GM12878 (cell line): Measurements from ENCODE around the gene SIVA1. TPM values are rescaled to one million over a fixed set of nuclear protein-coding genes. Genes with fewer than 3 reads are reported as not detected.

Experiments
- ATAC-seq: fragments of 200-7000 bp; cut with Tn5 transposase; 3 replicates; pipeline ENCODE4 v1.9.1; 2020; ENCODE audit warnings: mild to moderate bottlenecking, moderate library complexity
- BruUV-seq: library from RNA; stranded (reverse); fragments of 400-500 nt; replicated peaks from 2 replicates; lab custom pipeline; 2021; lab: Mats Ljungman, UMichigan
- CTCF ChIA-PET: fragments of 300-600 bp; sonication (Branson Sonifier 250); formaldehyde crosslinking; extraction: SDS; loops from one replicate; lab custom pipeline; 2021; ENCODE audit warnings: inconsistent platforms; lab: Yijun Ruan, JAX
- POLR2A ChIA-PET: fragments of 350-600 bp; formaldehyde crosslinking; extraction: SDS; loops from one replicate; lab custom pipeline; 2021; ENCODE audit warnings: inconsistent platforms; lab: Charles Lee
- RAD21 ChIA-PET: fragments of 300-600 bp; sonication (Branson Sonifier 250); formaldehyde crosslinking; loops from one replicate; lab custom pipeline; 2023; ENCODE audit warnings: antibody characterized with exemption; ENCODE audit not compliant: unreplicated experiment; lab: Charles Lee
- SMC1A ChIA-PET: fragments of 300-600 bp; sonication (Branson Sonifier 250); formaldehyde crosslinking; loops from one replicate; lab custom pipeline; 2023; ENCODE audit not compliant: unreplicated experiment, uncharacterized antibody; lab: Charles Lee
- DNase-seq: peaks from one replicate; pipeline ENCODE4 v3.0.0-alpha.2; 2011; ENCODE audit warnings: low read depth, low spot score
- FAIRE-seq: peaks from 3 replicates; lab custom pipeline; 2011; peaks lifted over from hg19 to GRCh38; lab: Jason Lieb, UNC
- H2AFZ ChIP-seq: 2 replicates; pipeline ENCODE4 v1.6.0; 2011; ENCODE audit warnings: low read depth, low read length, control low read depth; ENCODE audit not compliant: control insufficient read depth
- H3K27ac ChIP-seq: 2 replicates; pipeline ENCODE4 v1.5.1; 2011; ENCODE audit warnings: control low read depth; ENCODE audit not compliant: control insufficient read depth, insufficient read depth
- H3K27me3 ChIP-seq, 2 experiments: replicated peaks in 1 of 2; 2 replicates each; pipeline versions ENCODE4 v1.6.0 to v1.6.1; 2011; ENCODE audit warnings: low read length in 1 of 2; ENCODE audit not compliant: control insufficient read depth in 2 of 2, insufficient read depth in 2 of 2
- H3K36me3 ChIP-seq, 2 experiments: 2 replicates each; pipeline ENCODE4 v1.5.1; 2011; ENCODE audit warnings: low read length in 1 of 2; ENCODE audit not compliant: control insufficient read depth in 2 of 2, insufficient read depth in 2 of 2
- H3K4me1 ChIP-seq: 2 replicates; pipeline ENCODE4 v1.6.1; 2011; ENCODE audit warnings: mild to moderate bottlenecking, low read length, moderate library complexity, mixed read lengths; ENCODE audit not compliant: control insufficient read depth, insufficient read depth
- H3K4me2 ChIP-seq: 2 replicates; pipeline ENCODE4 v1.6.0; 2011; ENCODE audit warnings: control low read depth; ENCODE audit not compliant: control insufficient read depth, insufficient read depth
- H3K4me3 ChIP-seq: fragments of 200-600 bp; sonication (generic); 2 replicates; pipeline ENCODE4 v1.5.1; 2016
- H3K79me2 ChIP-seq: 2 replicates; pipeline ENCODE4 v1.6.0; 2011; ENCODE audit warnings: low read length; ENCODE audit not compliant: control insufficient read depth, insufficient read depth
- H3K9ac ChIP-seq: 2 replicates; pipeline ENCODE4 v1.8.0; 2011; ENCODE audit warnings: low read length, control low read depth, mixed read lengths; ENCODE audit not compliant: control insufficient read depth, insufficient read depth
- H3K9me3 ChIP-seq: replicated peaks from 3 replicates; pipeline ENCODE4 v1.5.1; 2011; ENCODE audit warnings: mild to moderate bottlenecking, low read length; ENCODE audit not compliant: control insufficient read depth, insufficient read depth
- H4K20me1 ChIP-seq: 2 replicates; pipeline ENCODE4 v1.6.0; 2011; ENCODE audit not compliant: control insufficient read depth, insufficient read depth
- ATF7 ChIP-seq: fragments of 450-650 bp; IDR thresholded peaks from 2 replicates; pipeline ENCODE4 v1.6.1; 2016; ENCODE audit warnings: low read depth, mild to moderate bottlenecking
- BHLHE40 ChIP-seq, 2 experiments: fragments of 450-650 bp in 1 of 2; IDR thresholded peaks; 2 replicates each; pipeline ENCODE4 v1.6.1; 2011 to 2017; ENCODE audit warnings: low read depth in 2 of 2, borderline replicate concordance in 1 of 2, improper control_type of control experiment in 1 of 2, low read length in 1 of 2, mild to moderate bottlenecking in 1 of 2
- KAT2A ChIP-seq: conservative IDR thresholded peaks from 2 replicates; pipeline ENCODE4 v1.6.1; 2011; ENCODE audit warnings: low read depth, low read length; ENCODE audit not compliant: control insufficient read depth
- MEF2B ChIP-seq: fragments of 450-650 bp; IDR thresholded peaks from 2 replicates; pipeline ENCODE4 v1.6.1; 2018; ENCODE audit warnings: mild to moderate bottlenecking, moderate library complexity; ENCODE audit not compliant: partially characterized antibody, poor library complexity, severe bottlenecking
- MYC ChIP-seq: IDR thresholded peaks from 2 replicates; pipeline ENCODE4 v1.6.1; 2011; ENCODE audit warnings: mild to moderate bottlenecking, low read length, moderate library complexity, inconsistent platforms; ENCODE audit not compliant: insufficient read depth, insufficient replicate concordance, insufficient read length, severe bottlenecking
- PAX8 ChIP-seq: fragments of 450-650 bp; IDR thresholded peaks from 2 replicates; pipeline ENCODE4 v1.6.1; 2017; ENCODE audit warnings: mild to moderate bottlenecking, moderate library complexity
- STAT1 ChIP-seq: fragments of 450-650 bp; conservative IDR thresholded peaks from 2 replicates; pipeline ENCODE4 v1.6.1; 2014; ENCODE audit warnings: antibody characterized with exemption, mild to moderate bottlenecking
- USF2 ChIP-seq: IDR thresholded peaks from 2 replicates; pipeline ENCODE4 v1.6.1; 2011; ENCODE audit warnings: low read depth, low read length, improper control_type of control experiment, borderline replicate concordance
- ZNF24 ChIP-seq: fragments of 450-650 bp; IDR thresholded peaks from 2 replicates; pipeline ENCODE4 v1.6.1; 2017; ENCODE audit warnings: antibody characterized with exemption, mild to moderate bottlenecking
- WGBS: methylation state at CpG from one replicate; pipeline ENCODE4 v1.1.6; 2016; ENCODE audit warnings: low lambda C conversion rate; ENCODE audit not compliant: insufficient replicate concordance, insufficient coverage; ENCODE audit errors: missing lambda C conversion rate; 5-methylcytosine and 5-hydroxymethylcytosine counted together
- in situ Hi-C: fragments of 300-500 bp; cut with MboI; formaldehyde crosslinking; loops from 9 replicates; pipeline ENCODE4 v1.14.3; 2018; ENCODE audit warnings: mixed read lengths
- intact Hi-C: fragments of 100-400 bp; cut with micrococcal nuclease; formaldehyde crosslinking; loops from one replicate; pipeline ENCODE4 v1.14.2; 2022; ENCODE audit not compliant: unreplicated experiment
- polyA plus RNA-seq, 11 experiments: library from polyadenylated mRNA; depleted of rRNA in 4 of 11; unstranded in 6 of 11; stranded (reverse) in 5 of 11; fragments of >200 nt; fragmentation: Nextera tagmentation in 4 of 11; fragmentation: Illumina TruSeq in 1 of 11; extraction: Ambion mirVana in 4 of 11; extraction: Trizol in 1 of 11; gene quantifications; 1 replicate in 1 of 11; 2 replicates in 10 of 11; pipeline versions ENCODE4 v1.2.1 to v1.2.3, GENCODE V29; 2011 to 2016; ENCODE audit warnings: inconsistent platforms in 2 of 11, missing spikeins in 2 of 11, low read depth in 1 of 11
- total RNA-seq, 4 experiments: library from RNA; depleted of rRNA in 3 of 4; stranded (reverse); fragments of >200 nt in 3 of 4; fragmentation: Illumina TruSeq in 1 of 4; extraction: Trizol in 1 of 4; gene quantifications; 2 replicates each; pipeline versions ENCODE4 v1.2.1 to v1.2.3, GENCODE V29; 2013 to 2021

The SIVA1 gene
- total and polyA plus RNA-seq, 10 of the 15 experiments (the other 5 are each of a cell fraction or from before 2014, with no cell fraction given) = 4.6 to 282 (median 106) TPM

DNA sequence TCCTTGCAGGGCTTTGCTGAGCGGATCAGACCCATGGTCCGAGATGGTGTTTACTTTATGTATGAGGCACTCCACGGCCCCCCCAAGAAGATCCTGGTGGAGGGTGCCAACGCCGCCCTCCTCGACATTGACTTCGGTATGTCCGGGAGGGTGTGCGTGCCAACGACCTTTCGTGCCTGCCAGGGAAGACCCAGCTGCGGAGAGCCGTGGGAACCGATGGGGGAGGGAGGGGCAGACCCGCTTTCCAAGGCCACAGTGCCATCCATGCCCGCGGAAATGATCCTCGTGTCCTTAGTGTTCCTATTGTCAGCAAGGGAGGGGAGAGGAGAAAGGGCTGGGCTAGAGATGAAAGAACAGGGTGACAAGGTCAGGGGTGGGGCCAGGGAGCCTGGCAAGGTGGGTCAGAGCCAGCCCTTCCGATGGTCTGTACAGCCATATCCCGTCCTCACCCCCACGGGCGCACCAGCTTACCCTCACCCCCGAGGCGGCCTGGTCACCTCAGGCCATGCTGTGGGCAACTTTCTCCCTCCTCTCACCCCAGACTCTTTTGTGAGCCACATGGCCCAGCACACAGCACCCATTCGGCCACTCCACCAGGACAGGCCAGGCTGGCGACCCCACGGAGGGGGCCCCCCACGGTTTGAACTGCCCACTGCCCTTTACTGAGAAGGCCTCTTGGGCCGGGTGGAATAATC is 11.7 kb upstream of the SIVA1 start (continued):
- TF ChIP-seq STAT1 (no peak), PAX8 (no peak), USF2 (no peak)

GRCh38 chr14:104741803-104742251 is 11.1 kb upstream of the SIVA1 start:
- FAIRE-seq (no peak), DNase-seq (no peak), ATAC-seq (peak; percentile 61)
- BruUV-seq = no TSS peak
- no peak overlapping the region for H3K4me2 ChIP-seq
- ChIA-PET SMC1A (no interaction called here), POLR2A (no interaction called here), CTCF (no interaction called here), RAD21 (interaction anchor here (1.7 kb wide), 1 partner anchor 11 kb away, joined by 6 read pairs; the partner anchor contains the start of gene SIVA1)
- H3K27me3 ChIP-seq = no peaks in the 10 kb centered on the region; a peak in 2 of 4 replicates
- no peak overlapping the region for H3K27ac ChIP-seq
- H3K36me3 ChIP-seq = no peaks in the 10 kb centered on the region
- peak; percentile 53 to 93; a peak in 3 of 4 replicates for TF ChIP-seq BHLHE40 (IDR thresholded peaks at IDR 0.05; ENCODE audit: borderline replicate concordance in 1 of 2, low read depth in 2 of 2, low read length in 1 of 2)
- peak; percentile 50 for TF ChIP-seq MEF2B
- no peak for TF ChIP-seq MYC
- TF ChIP-seq KAT2A = no peak
- TF ChIP-seq ZNF24 = no peak
- TF ChIP-seq ATF7 = peak; percentile 23; the same call in 1 of the 2 replicates
- intact Hi-C loops = no loop called here
- H3K9me3 ChIP-seq = no peaks in the 10 kb centered on the region
- in situ Hi-C loops = no loop called here
- no peaks in the 10 kb centered on the region for H4K20me1 ChIP-seq
- H3K4me1 ChIP-seq = peaks cover 12% of the 10 kb centered on the region
- WGBS = 8% methylated on average over 20 of the region's 23 CpGs
- no peak overlapping the region for H2AFZ ChIP-seq
- no peak overlapping the region for H3K4me3 ChIP-seq
- H3K79me2 ChIP-seq = no peaks in the 10 kb centered on the region
- no peak overlapping the region for H3K9ac ChIP-seq
